SK-N-SH (cell line): ENCODE results near the gene MCTP2. TPM values are rescaled to one million over a fixed set of nuclear protein-coding genes. Genes with fewer than 3 reads are reported as not detected.

Experiments
- CTCF ChIA-PET: fragments of 300-600, 350-600 bp; formaldehyde crosslinking; extraction: SDS; loops from one replicate; lab custom pipeline; 2021; lab: Yijun Ruan, JAX
- POLR2A ChIA-PET: fragments of 350-600 bp; sonication (Branson Sonifier 250); formaldehyde crosslinking; extraction: SDS; loops from one replicate; lab custom pipeline; 2020; ENCODE audit warnings: antibody characterized with exemption, inconsistent platforms; lab: Yijun Ruan, JAX
- DNase-seq: peaks from one replicate; pipeline ENCODE4 v3.0.0; 2012
- H2AFZ ChIP-seq: fragments of 200-600 bp; sonication (generic); 2 replicates; pipeline ENCODE4 v1.8.1; 2016; ENCODE audit warnings: antibody characterized with exemption, mild to moderate bottlenecking, low read depth
- H3F3A ChIP-seq: fragments of 200-600 bp; sonication (generic); replicated peaks from 2 replicates; pipeline ENCODE3; 2016; ENCODE audit warnings: antibody characterized with exemption, mild to moderate bottlenecking; ENCODE audit not compliant: insufficient read depth
- H3K27ac ChIP-seq, 2 experiments: fragments of 200-500 bp in 1 of 2; fragments of 200-600 bp in 1 of 2; sonication (Bioruptor generic) in 1 of 2; sonication (generic), shearing (Covaris generic) in 1 of 2; 2 replicates each; pipeline versions ENCODE4 v1.5.1 to v1.6.1; 2014 to 2016; ENCODE audit warnings: low read depth in 2 of 2, inconsistent platforms in 1 of 2, low read length in 1 of 2, mild to moderate bottlenecking in 1 of 2, mixed read lengths in 1 of 2
- H3K27me3 ChIP-seq: fragments of 200-600 bp; sonication (generic), shearing (Covaris generic); 2 replicates; pipeline ENCODE4 v1.6.1; 2016; ENCODE audit warnings: mixed run types; ENCODE audit not compliant: insufficient read depth
- H3K36me3 ChIP-seq, 2 experiments: fragments of 200-500 bp in 1 of 2; fragments of 200-600 bp in 1 of 2; sonication (Bioruptor generic) in 1 of 2; sonication (generic) in 1 of 2; replicated peaks in 1 of 2; 2 replicates each; pipeline versions ENCODE3 to v1.5.1; 2014 to 2016; ENCODE audit warnings: low read length in 1 of 2, mild to moderate bottlenecking in 1 of 2; ENCODE audit not compliant: insufficient read depth in 2 of 2, control insufficient read depth in 1 of 2
- H3K4me1 ChIP-seq, 2 experiments: fragments of 200-500 bp in 1 of 2; fragments of 200-600 bp in 1 of 2; sonication (Bioruptor generic) in 1 of 2; sonication (generic), shearing (Covaris generic) in 1 of 2; 2 replicates each; pipeline versions ENCODE4 v1.5.1 to v1.6.1; 2014 to 2016; ENCODE audit warnings: low read depth in 1 of 2, low read length in 1 of 2, mixed run types in 1 of 2; ENCODE audit not compliant: insufficient read depth in 2 of 2, control insufficient read depth in 1 of 2
- H3K4me2 ChIP-seq: fragments of 200-600 bp; sonication (generic), shearing (Covaris generic); 2 replicates; pipeline ENCODE4 v1.6.1; 2017; ENCODE audit warnings: mixed run types
- H3K4me3 ChIP-seq, 2 experiments: fragments of 200-500 bp in 1 of 2; fragments of 200-600 bp in 1 of 2; sonication (Bioruptor generic) in 1 of 2; sonication (generic), shearing (Covaris generic) in 1 of 2; 2 replicates each; pipeline versions ENCODE4 v1.5.1 to v1.8.1; 2014 to 2016; ENCODE audit warnings: low read depth in 2 of 2, inconsistent platforms in 1 of 2, low read length in 1 of 2, mild to moderate bottlenecking in 1 of 2, mixed read lengths in 1 of 2, moderate library complexity in 1 of 2
- H3K79me2 ChIP-seq: fragments of 200-600 bp; sonication (generic); 2 replicates; pipeline ENCODE4 v1.8.1; 2017; ENCODE audit warnings: mild to moderate bottlenecking; ENCODE audit not compliant: insufficient read depth
- H3K9ac ChIP-seq: fragments of 200-600 bp; sonication (generic); 2 replicates; pipeline ENCODE4 v1.6.1; 2017; ENCODE audit warnings: mixed run types
- H3K9me2 ChIP-seq: fragments of 200-600 bp; sonication (generic); 2 replicates; pipeline ENCODE4 v1.6.1; 2017; ENCODE audit warnings: mixed run types
- H3K9me3 ChIP-seq: fragments of 200-600 bp; sonication (generic); 2 replicates; pipeline ENCODE4 v1.6.1; 2017; ENCODE audit warnings: mixed run types, mild to moderate bottlenecking, moderate library complexity
- H4K20me1 ChIP-seq: fragments of 200-600 bp; sonication (generic); 2 replicates; pipeline ENCODE4 v1.6.1; 2017; ENCODE audit warnings: mild to moderate bottlenecking, mixed run types; ENCODE audit not compliant: insufficient read depth
- CTCF ChIP-seq: fragments of 200-600 bp; sonication (generic); IDR thresholded peaks from 2 replicates; pipeline ENCODE4 v1.6.1; 2017; ENCODE audit warnings: antibody characterized with exemption, mild to moderate bottlenecking, moderate library complexity
- FOXJ3 ChIP-seq: sonication (generic); formaldehyde crosslinking; IDR thresholded peaks from 2 replicates; pipeline ENCODE4 v1.5.1; 2020; ENCODE audit warnings: mild to moderate bottlenecking, missing genetic modification reagents
- FOXM1 ChIP-seq: IDR thresholded peaks from 2 replicates; pipeline ENCODE4 v1.4.0; 2012; ENCODE audit warnings: low read depth, mild to moderate bottlenecking
- GATA2 ChIP-seq: sonication (generic); formaldehyde crosslinking; IDR thresholded peaks from 2 replicates; pipeline ENCODE4 v1.5.0; 2020; ENCODE audit warnings: mild to moderate bottlenecking, missing genetic modification reagents
- JUND ChIP-seq: IDR thresholded peaks from 2 replicates; pipeline ENCODE4 v1.4.0; 2012
- MAX ChIP-seq: IDR thresholded peaks from 2 replicates; pipeline ENCODE4 v1.4.0; 2012; ENCODE audit warnings: low read depth
- MXI1 ChIP-seq: IDR thresholded peaks from 2 replicates; pipeline ENCODE4 v1.6.1; 2012; ENCODE audit warnings: mild to moderate bottlenecking, low read depth, low read length, improper control_type of control experiment
- NFIC ChIP-seq: IDR thresholded peaks from 2 replicates; pipeline ENCODE4 v1.4.0; 2012; ENCODE audit warnings: borderline replicate concordance
- SIN3A ChIP-seq: IDR thresholded peaks from 2 replicates; pipeline ENCODE4 v1.6.1; 2012; ENCODE audit warnings: low read depth, mild to moderate bottlenecking, low read length, moderate library complexity, borderline replicate concordance
- TAF1 ChIP-seq: IDR thresholded peaks from 2 replicates; pipeline ENCODE4 v1.6.1; 2012; ENCODE audit warnings: low read depth, mild to moderate bottlenecking, low read length, moderate library complexity, borderline replicate concordance
- YY1 ChIP-seq: IDR thresholded peaks from 2 replicates; pipeline ENCODE4 v1.4.0; 2012; ENCODE audit warnings: low read depth, mild to moderate bottlenecking
- WGBS: methylation state at CpG from one replicate; pipeline ENCODE4 v1.1.6; 2017; ENCODE audit warnings: low lambda C conversion rate; 5-methylcytosine and 5-hydroxymethylcytosine counted together
- polyA plus RNA-seq, 3 experiments: library from polyadenylated mRNA; depleted of rRNA; stranded (reverse); fragments of >200 nt; gene quantifications; 2 replicates each; pipeline ENCODE4 v1.2.3, GENCODE V29; 2012

Gene MCTP2
- polyA plus RNA-seq, 1 of the 3 experiments (the other 2 are of a cell fraction), result 0.26 TPM

- WGBS, result 45% methylated on average over 4 of the region's 4 CpGs
- no peak for TF ChIP-seq TAF1
- no peak for TF ChIP-seq FOXM1
- no peak for TF ChIP-seq CTCF
- no peak for TF ChIP-seq SIN3A
- no peak for TF ChIP-seq JUND
- no peaks in the 10 kb centered on the region for H4K20me1 ChIP-seq
- ChIA-PET CTCF (no interaction called here), POLR2A (no interaction called here)
- no peak overlapping the region for H3K27ac ChIP-seq
- H3K9ac ChIP-seq, result no peak overlapping the region
- H3F3A ChIP-seq, result no peaks in the 10 kb centered on the region
- no peak overlapping the region for H3K4me2 ChIP-seq
- H3K27me3 ChIP-seq, result no peaks in the 10 kb centered on the region
- no peaks in the 10 kb centered on the region for H3K4me1 ChIP-seq
- H2AFZ ChIP-seq, result no peak overlapping the region
- H3K4me3 ChIP-seq, result no peak overlapping the region
- H3K79me2 ChIP-seq, result no peaks in the 10 kb centered on the region
- H3K9me2 ChIP-seq, result no peaks in the 10 kb centered on the region
- DNase-seq, result no peak
- H3K36me3 ChIP-seq, result no peaks in the 10 kb centered on the region
- no peaks in the 10 kb centered on the region for H3K9me3 ChIP-seq
Observed at GRCh38 chr15:94182883-94183282, 48.5 kb upstream of the MCTP2 start.

- no peak overlapping the region for H3K9ac ChIP-seq
- no peaks in the 10 kb centered on the region for H3F3A ChIP-seq
- H3K4me3 ChIP-seq, result no peak overlapping the region
- H2AFZ ChIP-seq, result no peak overlapping the region
- TF ChIP-seq MAX, result no peak
- no peak for TF ChIP-seq GATA2 (CRISPR knock-in tag)
- TF ChIP-seq NFIC, result no peak
- no peak for TF ChIP-seq YY1
- no peak for TF ChIP-seq MXI1
- no peak for TF ChIP-seq FOXJ3 (CRISPR knock-in tag)
- TF ChIP-seq FOXM1, result no peak
- H3K36me3 ChIP-seq, result no peaks in the 10 kb centered on the region
- ChIA-PET POLR2A (no interaction called here), CTCF (interaction anchor here (2.4 kb wide), 1 partner anchor 21 kb away, joined by 12 read pairs; no protein-coding TSS in a partner anchor)
- DNase-seq, result no peak
- H3K4me1 ChIP-seq, result no peaks in the 10 kb centered on the region
- no peaks in the 10 kb centered on the region for H4K20me1 ChIP-seq
- WGBS, result 40% methylated on average over 9 of the region's 9 CpGs
- H3K79me2 ChIP-seq, result no peaks in the 10 kb centered on the region
- H3K27ac ChIP-seq, result no peak overlapping the region
- H3K4me2 ChIP-seq, result no peak overlapping the region
- H3K9me2 ChIP-seq, result no peaks in the 10 kb centered on the region
- H3K9me3 ChIP-seq, result no peaks in the 10 kb centered on the region
- H3K27me3 ChIP-seq, result no peaks in the 10 kb centered on the region
Observed at GRCh38 chr15:94185547-94186236, 45.7 kb upstream of the MCTP2 start.
